HG03039 (cell line): ENCODE measurements around the gene HPN.
A peak's percentile ranks its signal among the peaks of the same experiment; 100 is the strongest.
"Not testable (repeated sequence)": the region's sequence is repeated elsewhere in the genome, so short reads cannot be mapped to it uniquely, and the experiment has no call there.

Experiments
- ATAC-seq: cut with Tn5 transposase; IDR thresholded peaks from one replicate; pipeline ENCODE4 v1.9.1; 2021; ENCODE audit warnings: mild to moderate bottlenecking, moderate library complexity; ENCODE audit not compliant: unreplicated experiment

The HPN gene

DNA sequence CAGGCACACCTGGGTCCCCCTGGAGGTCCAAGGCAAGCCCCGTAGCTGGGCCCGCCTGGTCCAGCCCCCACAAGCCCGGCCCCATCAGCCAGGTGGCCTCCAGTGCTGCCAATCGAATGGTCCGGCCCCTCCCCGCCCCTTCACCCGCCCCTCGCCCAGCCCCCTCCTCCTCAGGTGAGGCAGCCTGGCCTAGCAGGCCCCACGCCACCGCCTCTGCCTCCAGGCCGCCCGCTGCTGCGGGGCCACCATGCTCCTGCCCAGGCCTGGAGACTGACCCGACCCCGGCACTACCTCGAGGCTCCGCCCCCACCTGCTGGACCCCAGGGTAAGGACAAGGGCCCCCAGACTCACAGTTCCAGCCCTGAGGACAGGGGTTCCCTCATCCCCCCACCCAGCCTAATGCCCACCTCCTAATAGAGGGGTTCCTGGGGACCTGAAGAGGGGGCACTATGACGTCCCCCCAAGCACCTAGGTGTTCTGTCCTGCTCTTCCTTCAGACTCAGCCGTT lies at the start of gene HPN:
Gene HPN (plus strand): TSS at position 174 of the 508 bp plus-strand sequence. CDS start 786 bp downstream, outside the sequence.
- no peak for ATAC-seq

DNA sequence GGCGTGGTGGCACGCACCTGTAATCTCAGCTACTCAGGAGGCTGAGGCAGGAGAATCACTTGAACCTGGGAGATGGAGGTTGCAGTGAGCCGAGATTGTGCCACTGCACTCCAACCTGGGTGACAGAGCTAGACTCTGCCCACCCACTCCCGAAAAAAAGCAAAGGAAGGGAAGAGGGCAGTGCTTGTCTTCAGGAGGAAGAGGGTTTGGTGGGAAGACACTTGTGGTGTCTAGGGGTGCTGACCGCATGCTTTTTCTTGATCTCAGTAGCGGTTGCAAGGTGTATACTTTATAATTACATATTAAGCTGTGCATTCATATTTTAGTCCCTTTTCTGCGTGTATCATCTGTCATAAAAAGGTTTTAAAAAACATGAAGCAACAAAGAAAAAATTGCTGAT lies 48.9 kb upstream of the HPN start:
- not testable (repeated sequence) for ATAC-seq

DNA sequence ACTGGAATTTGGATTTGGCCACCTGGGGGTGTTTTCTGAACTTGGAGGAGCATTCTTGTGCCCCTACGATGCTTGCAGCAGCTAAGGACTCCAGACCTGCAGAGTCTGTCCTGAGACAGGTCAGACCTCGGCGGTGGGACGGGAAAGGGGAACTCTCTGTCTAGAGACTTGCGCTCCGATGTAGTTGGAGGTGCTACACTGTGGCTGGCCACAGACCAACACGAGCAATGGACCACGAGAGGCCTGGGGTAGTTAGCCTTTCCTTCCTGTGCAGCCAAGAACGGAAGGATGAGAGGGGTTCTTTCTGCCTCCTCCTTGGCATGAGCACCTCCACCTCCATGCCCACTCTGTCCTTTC lies 47.3 kb upstream of the HPN start:
- ATAC-seq: no peak

DNA sequence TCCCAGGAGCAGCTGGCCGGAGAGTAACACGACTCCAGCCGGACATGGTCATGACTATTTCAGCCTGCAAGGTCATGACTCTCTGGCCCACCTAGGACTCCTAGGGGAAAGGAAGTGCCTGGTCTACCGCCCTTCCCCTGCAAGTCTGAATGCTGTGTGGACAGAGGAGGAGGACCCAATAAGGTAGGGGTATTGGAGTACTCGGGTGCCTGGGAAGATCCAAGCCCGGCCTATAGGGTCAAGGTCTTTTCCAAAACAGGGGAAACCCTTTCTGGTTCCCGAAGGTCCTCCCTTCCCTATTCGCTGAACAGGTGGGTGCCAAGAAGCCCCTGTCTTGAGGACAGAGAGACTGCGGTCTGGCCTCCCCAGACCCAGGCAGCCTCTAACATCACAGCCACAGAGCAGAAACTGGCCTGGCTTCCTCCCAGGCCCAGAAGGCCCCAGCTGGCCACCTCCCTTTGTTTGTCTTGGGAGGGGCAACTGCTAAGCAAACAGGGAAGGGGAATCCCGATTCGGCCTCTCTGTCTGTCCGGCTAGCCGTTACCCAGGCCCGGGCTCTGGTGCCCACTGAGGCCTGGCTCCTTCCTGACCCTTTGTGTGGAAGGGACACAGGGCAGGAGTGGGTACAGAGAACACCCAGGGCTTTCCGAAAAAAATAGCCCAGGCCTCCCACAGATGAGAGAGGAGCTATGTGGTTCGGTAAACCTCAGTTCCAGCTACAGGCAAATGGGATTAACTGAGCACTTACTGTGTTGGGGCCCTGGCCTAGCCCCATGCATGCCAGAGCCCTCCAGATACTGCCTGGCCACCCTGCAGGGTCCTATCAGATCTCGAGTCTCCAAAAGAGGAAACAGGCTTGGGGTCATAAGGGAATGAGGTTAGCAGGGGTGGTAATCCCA lies 46.6 kb upstream of the HPN start:
- ATAC-seq: no peak

DNA sequence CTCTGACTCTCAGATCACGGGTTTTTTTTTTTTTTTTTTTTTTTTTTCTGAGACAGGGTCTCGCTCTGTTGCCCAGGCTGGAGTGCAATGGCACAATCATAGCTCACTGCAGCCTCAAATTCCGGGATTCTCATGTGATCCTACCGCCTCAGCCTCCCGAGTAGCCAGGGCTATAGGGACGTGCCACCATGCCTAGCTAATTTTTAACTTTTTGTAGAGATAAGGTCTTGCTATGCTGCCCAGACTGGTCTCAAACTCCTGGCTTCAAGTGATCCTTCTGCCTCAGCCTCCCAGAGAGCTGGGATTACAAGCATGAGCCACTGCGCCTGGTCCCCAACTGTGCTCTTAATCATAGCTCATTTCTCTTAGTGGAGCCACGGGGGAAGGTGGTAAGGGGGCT lies 46.0 kb upstream of the HPN start:
- no peak for ATAC-seq

DNA sequence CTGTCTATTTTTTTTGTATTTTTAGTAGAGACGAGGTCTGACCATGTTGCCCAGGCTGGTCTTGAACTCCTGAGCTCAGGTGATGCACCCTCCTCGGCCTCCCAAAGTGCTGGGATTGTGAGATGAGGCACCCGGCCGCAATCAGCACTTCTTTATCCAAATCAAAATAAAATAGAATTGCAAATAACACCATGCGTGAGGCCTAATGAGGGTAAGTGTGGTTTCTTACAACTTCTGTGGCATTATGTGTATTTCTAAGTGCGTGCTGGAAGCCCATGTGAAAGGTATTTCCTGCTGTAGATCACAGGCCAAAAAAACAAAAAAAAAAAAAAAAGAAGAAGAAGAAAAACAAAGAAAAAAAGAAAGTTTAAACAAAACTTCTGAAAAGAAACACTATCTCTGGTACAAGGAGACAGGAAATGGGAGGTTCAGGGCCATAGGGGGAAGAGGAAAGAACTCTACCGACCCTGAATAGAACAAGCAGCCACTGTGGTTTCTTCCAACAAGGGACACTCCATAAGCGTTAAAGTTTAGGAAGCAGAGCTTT lies 44.4 kb upstream of the HPN start:
- no peak for ATAC-seq

DNA sequence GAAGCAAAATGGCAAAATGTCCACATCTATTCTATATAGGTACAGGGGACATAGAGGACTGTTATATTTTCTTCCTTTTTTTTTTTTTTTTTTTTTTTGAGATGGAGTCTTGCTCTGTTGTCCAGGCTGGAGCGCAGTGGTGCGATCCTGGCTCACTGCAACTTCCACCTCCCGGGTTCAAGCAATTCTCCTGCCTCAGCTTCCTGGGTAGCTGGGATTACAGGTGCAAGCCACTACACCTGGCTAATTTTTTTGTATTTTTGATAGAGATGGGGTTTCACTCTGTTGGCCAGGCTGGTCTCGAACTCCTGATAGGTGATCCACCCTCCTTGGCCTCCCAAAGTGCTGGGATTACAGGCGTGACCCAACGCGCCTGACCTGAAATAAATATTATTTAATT lies 43.3 kb upstream of the HPN start:
- not testable (repeated sequence) for ATAC-seq

DNA sequence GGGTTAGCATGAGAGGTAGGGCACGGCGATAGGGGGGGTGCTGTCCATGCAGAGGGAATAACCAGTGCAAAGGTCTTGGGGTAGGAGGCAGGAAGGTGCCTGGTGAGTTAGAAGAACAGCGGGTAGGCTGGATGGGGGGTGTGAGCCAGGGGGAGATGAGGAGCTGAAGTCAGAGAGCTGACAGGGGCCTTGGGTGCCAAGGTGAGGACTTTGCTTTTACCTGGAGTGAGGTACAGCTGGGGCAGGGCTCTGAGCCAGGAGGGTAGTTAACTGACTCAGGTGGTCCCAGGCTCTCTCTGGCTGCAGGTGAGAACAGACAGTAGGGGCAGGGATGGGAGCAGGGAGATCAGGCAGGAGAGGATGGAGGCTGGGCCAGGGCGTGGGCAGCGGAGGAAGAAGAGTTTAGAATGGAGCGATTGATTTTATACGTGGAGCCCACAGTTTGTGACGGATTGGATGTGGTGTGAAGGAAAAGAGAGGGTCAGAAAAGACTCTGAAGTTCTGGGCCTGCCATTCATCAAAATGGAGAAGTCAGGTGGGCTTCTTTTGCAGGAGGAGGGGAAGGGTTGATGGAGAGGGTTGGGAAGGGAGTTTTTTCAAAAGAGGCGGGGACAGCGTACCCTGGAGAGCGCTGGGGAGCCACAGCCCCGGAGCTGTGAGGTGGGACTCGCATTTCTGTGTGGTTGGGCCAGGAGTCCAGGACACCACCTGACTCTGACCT lies 42.6 kb upstream of the HPN start:
- no peak for ATAC-seq

DNA sequence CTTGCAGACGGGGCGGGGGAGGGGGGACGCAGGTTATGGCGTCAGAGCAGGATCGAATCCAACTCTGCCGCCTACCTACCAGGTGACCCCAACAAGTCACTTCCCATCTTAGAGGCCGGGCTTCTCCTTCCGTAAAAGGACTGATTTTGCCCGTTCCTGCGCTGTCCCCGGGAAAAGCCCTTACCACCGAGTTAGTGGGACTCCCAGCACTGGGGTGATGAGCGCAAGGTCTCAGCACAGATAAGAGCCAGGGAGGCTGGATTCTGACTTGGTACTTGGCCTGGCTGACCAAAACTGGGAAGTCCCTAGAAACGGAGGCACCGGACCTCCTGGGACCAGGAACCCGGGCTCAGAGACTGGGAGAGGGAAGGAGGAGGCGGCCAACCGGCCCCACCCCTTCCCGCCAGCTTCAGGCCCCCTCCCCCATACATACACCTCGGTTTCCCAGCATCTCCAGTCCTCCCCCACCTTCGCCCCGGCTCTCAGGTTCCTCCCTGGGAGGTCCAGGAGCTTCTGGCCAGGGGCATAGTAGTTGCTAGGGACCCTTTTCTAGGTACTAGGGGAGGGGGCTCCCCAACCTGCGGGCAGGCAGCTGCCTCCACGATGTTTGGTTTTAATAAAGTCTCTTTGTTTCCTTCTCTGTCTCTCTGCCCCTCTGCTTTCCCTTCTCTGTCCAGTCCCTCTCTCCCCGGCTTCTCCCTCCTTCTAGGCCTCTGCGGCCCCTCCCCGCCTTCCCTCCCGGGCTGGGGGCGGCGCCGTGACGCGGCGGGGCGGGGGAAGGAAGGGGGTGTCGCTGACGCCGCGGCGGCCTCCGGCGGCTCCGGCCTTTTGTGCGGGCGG lies 41.8 kb upstream of the HPN start, which contains the start of gene GRAMD1A:
Gene GRAMD1A (plus strand): TSS at position 826 of the 840 bp plus-strand sequence. CDS start 156 bp downstream, outside the sequence.
- peak; percentile 49 for ATAC-seq

DNA sequence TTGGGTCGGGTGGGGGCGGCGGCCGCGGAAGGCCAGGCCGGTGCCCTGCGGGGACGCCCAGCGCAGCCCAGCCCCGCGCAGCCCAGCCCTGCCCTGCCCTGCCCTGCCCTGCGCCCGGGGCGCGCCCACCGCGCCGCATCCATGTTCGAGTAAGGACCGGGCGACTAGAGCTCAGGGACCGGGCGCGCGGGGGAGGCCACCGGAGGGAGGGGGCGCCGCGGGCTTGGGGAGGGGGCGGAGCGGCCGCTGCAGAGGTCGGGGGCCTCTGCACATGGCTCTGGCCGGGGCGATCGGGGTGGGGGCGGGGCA lies 41.2 kb upstream of the HPN start:
- ATAC-seq: no peak

DNA sequence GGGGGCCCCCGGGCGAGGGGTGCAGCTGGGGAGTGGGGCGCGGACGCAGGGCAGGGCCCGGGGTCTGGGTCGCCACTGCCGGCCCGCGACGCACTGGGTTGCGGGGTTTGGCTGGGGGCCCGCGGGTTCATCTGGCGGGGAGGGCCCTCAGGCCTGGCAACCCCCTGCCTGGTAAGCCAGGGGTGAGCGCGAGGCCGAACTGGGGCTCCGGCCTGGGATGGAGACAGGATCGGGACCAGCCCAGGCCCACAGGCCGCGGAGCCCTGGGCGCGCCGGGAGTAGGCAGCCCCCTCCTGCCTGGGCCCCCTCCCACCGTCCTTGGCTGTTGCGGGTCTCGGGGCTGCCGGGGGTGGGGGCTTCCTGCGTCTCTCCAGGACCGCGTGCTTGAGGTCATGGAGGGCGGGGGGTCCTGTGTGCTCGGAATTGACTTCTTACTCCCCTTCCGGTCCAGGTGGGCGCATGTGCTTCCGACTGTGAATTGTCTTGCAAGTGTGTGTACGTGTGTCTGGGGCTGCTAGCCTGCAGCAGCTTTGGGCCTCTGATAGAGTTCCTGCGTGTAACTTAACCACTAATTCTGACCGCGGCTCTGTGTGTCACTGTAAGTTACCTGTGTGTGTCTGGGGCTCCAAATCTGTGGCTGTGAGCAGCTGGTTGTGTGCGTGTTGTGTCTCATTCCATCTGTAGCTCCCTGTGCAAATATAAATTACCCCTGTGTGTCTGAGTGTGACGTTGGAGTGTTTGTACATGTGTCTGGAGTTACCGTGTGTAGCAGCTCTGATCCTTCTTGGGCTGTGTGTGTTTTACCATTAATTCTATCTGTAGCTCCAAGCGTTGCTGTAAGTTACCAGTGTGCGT lies 40.6 kb upstream of the HPN start:
- no peak for ATAC-seq

DNA sequence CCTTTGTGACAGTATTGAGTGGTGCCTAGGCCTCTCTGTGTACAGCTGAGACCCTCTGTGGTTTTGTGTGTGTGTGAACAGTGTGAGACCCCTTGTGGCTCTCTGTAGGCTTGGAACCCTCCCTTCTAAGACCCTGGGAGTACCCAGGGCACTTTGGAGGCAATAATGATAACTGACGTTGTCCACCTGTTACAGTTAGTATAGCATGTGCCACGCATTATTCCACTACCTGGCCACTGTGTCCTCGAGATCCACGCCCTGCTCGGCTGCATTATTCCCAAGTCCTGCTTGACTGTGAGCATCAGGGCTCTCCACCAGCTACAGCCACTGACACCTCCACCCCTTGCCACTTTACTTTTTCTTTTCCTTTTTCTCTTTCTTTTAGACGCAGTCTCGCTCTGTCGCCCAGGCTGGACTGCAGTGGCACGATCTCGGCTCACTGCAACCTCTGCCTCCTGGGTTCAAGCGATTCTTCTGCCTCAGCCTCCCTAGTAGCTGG lies 39.4 kb upstream of the HPN start:
- no peak for ATAC-seq

DNA sequence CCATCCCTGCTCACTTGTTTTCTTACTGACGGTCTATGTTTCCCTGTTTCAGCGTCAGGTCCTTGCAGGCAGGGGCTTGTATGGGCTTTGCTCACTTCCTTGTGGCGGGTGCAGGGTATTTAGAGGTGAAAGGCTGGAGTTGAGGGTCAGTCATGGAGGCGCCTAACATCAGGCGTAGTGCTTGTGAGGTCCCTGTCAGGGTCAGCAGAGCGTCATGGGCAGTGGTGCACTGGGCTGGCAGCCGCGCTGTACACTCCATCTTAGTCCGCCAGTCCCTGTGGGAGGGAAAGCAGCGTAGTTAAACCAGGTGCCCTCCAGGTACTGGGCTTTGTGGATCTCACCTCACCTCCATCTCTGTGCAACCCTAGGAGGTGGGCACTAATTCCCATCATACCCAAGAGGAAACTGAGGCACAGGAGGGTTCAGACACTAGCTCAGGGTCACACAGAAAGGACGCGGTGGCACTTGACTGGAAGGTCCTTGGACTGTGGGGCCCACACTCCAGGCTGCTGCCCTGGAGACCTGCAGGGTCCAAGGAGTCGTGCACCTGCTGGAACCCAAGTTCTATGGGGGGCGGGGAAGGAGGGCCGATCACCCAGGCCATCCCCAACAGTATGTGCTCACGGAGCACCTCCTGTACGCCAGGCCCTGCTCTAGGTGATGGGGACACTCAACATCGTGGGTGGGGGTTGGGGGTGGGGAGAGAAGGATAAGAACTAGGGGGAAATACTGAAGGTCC lies 36.8 kb upstream of the HPN start:
- ATAC-seq: no peak

DNA sequence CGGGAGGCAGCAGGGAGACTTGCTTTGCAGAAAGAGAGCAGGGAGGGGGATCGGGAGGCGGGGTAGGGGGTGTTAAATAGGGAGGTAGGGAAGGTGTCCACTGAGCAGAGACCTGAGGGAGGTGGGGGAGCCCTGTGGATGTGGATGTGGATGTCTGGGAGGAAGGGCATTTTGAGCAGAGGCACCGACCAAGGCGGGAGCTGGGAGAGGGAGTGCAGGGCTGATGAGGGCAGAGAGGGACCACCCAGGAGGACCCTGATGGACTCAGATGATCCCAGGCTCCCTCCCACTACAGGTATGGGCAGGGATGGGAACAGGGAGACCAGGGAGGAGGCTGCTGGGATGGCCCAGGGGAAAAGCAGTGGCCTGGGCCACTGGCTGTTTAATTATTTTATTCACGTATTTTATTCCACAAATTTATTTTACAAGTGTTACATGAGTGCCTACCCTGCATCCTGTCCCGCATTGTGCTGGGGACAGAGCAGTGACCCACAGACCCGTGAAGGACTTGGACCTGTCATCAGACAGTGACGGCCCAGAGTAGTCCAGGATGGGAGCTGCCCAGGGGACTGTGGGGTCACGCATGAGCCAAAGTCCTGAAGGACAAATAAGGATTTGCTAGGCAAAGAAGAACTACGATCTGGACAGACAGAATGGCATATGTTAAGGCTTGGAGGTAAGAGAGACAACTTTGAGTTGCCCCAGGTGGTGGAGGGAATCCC lies 36.1 kb upstream of the HPN start:
- ATAC-seq: no peak

DNA sequence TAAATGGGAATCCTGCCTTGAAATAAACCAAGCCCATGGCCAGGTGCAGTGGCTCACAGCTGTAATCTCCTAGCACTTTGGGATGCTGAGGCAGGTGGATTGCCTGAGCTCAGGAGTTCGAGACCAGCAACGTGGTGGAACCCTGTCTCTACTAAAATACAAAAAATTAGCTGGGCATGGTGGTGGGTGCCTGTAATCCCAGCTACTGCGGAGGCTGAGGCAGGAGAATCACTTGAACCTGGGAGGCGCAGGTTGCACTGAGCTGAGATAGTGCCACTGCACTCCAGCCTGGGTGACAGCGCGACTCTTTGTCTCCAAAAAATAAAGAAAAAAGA lies 35.5 kb upstream of the HPN start:
- not testable (repeated sequence) for ATAC-seq

DNA sequence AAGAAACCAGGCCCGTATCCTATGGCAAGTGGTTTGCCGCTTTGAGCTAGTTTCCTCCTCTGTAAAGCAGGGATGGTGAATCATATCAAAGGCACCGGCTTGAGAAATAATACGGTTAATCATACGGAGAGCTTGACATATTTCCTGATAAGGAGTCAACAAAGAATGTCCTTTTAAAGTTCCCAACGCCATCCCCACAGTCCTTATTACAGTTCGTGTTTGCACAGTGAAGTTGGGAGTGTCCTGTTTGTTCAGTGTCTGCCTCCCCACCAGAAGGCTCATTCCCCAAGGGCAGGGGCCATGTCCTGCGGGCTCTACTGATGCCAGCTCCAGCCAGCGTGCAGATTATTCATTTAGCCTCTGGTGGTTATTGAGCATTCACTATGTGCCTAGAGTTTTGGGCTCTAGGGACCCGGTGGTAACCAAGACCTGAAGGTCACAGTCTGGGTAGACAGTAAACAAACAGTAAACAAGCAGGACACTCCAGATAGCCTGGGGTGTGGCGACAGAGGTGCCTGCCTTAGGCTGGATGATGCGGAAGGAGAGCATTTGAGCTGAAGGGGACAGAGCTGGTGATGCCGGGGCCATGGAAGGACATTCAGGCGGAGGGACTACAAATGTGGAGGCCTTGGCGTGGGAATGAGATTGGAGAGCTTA lies 35.1 kb upstream of the HPN start:
- no peak for ATAC-seq

DNA sequence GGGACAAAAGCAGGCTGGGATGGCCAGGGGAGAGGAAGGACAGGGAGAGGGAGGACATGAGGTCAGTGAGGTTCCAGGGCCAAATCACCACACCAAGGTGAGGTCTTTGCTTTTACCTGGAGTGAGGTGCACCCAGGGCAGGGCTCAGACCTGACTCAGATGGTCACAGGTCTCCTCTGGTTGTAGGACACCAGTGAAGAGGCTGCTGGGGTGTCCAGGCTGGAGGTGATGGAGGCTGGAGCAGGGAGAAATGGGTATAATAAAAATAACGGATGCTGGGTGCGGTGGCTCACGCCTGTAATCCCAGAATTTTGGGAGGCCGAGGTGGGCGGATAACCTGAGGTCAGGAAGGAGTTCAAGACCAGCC lies 34.5 kb upstream of the HPN start:
- ATAC-seq: no peak

DNA sequence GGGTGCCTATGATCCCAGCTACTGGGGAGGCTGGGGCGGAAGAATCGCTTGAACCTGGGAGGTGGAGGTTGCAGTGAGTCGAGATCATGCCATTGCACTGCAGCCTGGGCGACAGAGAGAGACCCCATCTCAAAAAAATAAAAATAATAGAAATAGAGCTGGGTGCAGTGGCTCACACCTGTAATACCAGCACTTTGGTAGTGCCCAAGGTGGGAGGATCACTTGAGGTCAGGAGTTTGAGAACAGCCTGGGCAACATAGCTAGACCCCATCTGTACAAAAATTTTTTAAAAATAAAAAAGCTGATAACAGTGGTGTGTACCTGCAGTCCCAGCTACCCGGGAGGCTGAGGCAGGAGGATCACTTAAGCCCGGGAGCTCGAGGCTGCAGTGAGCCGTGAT lies 34.1 kb upstream of the HPN start:
- ATAC-seq: not testable (repeated sequence)
